ENCODE measurements around the gene PADI6.

DNA sequence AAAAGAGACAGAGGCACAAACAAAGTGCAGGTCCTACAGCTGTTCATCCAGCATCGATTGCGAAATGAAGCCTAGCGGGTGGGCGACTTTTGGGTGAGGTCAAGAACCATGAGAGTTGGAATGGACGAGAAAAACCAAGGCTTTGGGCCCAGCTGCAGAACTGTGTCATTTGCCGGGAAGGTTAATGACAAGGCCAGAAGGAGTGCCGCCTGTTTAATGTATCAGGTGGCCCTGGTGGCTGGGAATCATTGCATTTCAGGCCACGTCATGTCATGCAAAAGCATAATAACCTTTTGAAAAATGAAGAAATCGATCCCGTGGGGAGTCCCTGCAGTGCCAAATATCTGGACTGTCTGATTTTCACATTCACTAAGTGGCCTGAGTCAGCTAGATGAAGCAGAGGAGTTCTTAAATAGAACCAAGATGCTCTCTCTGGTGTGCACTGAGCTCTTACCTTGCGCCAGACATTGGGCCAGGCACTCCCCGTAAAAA, 75.6 kb downstream of the PADI6 start:
- TF ChIP-seq, protein P1, sequence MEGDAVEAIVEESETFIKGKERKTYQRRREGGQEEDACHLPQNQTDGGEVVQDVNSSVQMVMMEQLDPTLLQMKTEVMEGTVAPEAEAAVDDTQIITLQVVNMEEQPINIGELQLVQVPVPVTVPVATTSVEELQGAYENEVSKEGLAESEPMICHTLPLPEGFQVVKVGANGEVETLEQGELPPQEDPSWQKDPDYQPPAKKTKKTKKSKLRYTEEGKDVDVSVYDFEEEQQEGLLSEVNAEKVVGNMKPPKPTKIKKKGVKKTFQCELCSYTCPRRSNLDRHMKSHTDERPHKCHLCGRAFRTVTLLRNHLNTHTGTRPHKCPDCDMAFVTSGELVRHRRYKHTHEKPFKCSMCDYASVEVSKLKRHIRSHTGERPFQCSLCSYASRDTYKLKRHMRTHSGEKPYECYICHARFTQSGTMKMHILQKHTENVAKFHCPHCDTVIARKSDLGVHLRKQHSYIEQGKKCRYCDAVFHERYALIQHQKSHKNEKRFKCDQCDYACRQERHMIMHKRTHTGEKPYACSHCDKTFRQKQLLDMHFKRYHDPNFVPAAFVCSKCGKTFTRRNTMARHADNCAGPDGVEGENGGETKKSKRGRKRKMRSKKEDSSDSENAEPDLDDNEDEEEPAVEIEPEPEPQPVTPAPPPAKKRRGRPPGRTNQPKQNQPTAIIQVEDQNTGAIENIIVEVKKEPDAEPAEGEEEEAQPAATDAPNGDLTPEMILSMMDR (IDR thresholded peaks at IDR 0.05), result no peak
- TF ChIP-seq POLR2A (IDR thresholded peaks at IDR 0.05), result no peak
